GM18505 (cell line): ENCODE measurements around the gene FOSL2.

Experiments used
- ATAC-seq: cut with Tn5 transposase; IDR thresholded peaks from one replicate; pipeline ENCODE4 v1.9.1; 2021; ENCODE audit not compliant: unreplicated experiment
- POLR2A ChIP-seq: IDR thresholded peaks from 4 replicates; pipeline ENCODE4 v1.6.1; 2011; ENCODE audit warnings: borderline replicate concordance; ENCODE audit not compliant: insufficient read depth, insufficient read length; ENCODE audit errors: extremely low read depth

FOSL2 gene

DNA sequence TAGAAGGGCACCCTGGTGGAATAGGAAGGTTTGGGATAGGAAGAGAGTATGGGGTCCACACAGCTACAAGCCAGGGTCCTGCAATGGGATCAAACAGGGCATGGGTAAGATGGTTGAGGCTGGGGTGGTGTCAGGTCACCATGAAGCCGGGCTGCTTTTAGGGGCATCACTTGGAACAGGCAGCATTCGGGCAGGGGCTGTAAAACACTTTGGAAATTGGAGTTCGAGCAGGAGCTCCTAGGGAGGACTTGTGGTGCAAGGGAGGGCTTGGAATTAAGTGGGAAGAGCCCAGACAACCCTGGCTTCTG lies 56.1 kb downstream of the FOSL2 start:
- no peak for TF ChIP-seq POLR2A
- no peak for ATAC-seq

DNA sequence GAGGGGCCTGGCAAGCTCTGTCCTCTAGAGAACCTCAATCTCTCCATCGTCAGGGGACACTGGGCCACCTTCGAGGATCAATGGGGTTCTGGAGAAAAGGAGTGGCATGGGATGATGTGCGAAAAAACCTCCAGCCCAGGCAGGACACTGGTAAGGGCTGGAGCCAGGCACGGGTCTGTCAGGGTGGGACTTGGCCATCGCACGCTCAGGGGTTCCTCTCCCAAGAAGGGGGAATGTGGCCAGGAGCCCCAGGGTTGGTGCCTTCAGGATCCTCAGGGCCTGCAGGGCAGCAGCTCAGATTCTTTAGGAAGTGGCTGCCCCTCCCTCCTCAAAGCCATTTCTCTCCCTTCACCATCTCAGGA lies 56.4 kb downstream of the FOSL2 start:
- no peak for TF ChIP-seq POLR2A
- ATAC-seq = no peak

DNA sequence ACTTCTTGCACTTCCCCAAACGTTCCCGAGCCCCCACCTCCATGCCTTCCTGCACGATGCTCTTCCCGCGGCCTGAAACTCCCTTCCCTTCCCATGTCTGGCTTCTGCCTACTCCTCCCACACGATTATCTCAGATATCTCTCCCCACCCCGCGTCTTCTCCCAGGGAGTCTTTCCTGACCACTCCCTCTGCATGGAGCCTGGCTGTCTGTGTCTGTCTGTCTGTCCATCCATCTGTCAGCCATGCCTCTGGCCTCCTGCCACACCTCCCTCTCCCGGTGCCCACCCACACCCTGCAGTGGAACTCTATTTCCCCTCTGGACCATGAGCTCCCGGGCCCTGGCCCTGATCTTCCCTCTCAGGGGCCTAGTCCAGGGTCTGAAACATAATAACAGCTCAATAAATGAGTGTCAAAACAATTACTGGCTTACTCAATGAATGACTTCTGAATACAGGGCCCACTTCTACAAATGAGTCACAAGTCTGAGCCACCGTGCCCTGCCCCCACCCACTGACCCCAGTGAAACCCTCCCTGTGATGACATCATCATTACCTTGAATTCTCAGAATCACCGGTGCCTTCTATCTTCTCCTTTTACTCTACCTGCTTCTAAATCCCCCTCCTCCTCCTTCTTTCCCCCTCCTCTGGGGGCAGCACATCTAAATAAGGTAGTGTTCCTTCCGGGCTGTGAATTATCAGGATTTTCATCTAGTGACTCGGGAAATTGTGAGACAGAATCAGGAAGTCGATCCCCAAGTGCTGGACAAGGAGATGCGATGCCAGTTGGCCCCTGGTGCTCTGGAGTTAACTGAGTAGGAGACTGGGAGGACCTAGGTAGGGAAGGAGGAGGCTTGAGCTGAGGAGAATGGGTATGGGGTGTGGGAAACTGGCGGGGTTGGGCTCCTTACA lies 57.1 kb downstream of the FOSL2 start:
- TF ChIP-seq POLR2A = no peak
- no peak for ATAC-seq

DNA sequence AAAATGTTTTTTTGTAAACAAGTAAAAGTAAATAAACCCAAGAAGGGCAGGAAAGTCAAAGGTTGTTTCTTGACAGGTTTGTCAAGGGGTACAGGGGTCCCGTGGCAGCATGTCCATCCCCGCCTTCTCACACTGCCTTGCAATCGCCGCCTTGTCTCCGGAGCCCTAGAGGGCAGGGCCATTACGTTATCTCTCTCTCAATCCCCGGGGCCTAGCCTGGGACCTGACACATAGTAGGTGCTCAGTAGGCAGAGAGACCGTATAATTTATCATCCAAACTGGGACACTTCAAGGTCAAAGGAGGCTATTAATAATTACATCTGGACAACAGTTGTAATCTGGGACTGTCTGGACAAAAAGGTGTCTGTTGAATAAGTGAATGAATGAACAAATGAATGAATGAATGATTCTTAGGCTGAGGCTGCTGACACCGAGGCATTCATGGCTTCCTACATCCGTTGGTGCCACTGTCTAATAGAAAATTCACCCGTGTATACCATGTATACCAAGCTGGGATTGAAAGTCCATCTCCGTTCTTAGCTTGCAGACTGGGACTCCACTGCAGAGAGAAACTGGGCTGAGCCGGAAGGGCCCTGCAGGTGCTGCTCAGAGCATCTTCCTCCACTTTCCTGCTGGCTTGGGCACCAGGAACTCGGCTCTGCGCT lies 58.4 kb downstream of the FOSL2 start:
- ATAC-seq = no peak
- no peak for TF ChIP-seq POLR2A

DNA sequence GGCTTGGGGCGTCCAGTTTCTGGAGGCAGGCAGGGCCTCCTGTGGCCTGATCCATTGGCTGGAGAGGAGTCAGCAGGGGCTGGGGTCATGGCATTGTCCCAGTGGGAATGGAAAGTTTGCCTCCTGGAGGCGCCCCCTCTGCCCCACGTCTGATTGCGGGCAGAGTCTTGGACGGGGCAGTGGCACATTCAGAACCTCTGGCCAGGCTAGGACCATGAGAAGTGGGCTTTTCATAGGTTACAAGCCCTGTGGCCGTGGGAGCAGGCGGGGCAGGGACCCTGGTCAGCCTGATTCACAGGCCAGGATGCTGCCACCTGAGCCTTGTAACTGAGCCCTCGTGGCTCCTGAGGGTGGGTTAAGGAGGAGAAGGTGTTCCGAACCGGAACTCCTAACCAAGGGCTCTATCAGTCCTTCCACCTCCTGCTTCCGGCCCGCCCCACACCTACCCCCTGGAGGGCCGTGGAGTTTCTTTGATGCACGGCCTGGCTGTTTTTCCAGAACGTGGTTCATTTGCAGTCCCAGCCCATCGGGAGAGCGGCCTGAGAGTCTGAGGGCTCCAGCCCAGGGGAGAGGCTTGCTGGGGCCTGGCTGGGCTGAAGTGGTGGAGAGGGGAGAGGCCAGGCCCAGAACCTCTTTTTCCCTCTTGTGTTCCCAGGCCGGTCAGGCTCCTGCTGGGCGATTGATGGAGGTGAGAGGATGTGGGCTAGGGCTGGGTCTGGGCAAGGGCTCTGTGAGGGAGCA lies 59.3 kb downstream of the FOSL2 start:
- no peak for TF ChIP-seq POLR2A
- ATAC-seq = no peak

DNA sequence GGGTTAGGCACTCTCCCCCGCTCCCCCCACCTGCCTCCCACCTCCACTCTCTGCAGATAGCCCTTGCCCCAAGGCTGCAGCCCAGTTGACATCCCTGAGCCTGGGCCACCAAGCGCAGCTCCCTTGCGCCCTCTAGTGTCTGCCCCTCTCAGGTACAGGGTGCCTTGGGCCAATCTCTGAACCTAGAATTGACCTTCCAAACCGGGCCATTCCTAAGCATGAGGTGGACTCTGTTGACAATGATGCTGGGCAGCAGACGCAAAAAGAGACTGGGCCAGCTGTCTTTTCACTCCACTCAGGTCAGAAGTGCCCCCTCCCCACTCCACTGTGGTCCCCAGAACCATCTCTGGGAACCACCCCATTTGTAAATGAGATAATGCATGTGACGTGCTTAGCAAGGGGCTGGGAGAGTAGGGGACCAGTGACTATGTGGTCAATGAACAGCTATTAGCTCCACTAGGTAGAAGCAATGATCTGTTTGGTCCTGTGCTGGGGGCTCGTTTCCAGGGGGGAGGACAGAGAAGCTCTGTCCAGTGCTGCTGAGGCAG lies 60.0 kb downstream of the FOSL2 start:
- TF ChIP-seq POLR2A = no peak
- ATAC-seq = no peak

DNA sequence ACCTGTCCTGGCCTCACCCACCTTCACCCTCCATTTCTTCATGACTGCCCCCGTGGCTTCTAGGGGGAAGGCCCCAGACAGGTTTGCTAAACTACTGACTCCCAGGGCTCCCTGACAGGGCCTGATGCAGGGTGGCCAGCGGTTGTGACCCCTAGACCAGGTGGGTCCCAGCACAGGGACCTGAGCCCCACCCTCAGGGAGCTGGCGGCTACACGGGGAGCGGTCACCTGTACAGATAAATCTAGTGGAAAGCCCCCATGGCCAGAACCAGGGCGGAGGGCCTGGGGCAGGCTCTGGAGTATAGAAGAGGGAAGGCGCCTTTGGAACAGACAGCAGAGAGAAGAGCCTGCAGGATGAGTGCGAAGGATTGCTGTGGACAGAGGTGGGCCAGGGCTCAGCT lies 60.7 kb downstream of the FOSL2 start:
- ATAC-seq = no peak
- TF ChIP-seq POLR2A = no peak

DNA sequence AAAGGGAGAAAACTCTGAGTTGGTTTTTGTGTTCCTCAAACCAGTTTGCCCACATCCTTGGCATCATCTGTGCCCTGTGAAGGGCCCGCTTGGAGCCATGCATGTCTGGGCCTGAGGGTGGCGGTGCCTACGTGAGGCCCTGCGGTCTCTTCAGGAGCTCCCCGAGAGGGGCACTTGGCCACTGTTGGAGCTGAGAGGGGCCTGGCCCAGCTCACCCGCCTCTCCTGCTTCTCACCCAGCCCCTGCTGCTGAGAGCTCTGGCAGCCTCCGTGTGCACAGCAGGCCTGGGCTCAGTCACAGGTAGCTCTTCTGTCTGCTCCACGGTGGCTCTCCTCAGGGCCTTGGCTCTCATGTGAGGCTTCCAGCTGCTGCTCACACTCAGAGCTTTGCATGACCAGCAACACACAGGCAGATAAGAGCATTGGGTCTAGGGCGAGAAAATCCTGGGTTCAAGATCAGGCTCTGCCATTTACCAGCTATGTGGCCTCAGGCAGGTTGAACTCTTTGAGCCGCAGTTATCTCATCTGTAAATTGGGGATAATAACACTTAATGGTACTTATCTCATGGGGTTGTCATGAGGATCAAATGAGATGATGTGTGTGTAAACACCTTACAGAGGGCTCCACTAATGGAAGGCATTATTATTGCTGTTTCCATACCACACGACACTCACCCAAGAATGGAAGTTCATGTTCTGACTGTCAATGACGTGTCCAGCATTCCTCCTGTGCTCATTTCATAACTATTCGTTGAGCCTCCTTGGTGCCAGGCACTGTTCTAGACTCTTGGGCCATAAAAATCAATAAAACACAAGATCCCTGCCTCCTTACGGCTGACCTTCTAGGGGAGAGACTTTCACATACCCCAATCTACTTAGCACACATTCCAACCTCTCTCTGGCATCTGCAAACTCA lies 61.6 kb downstream of the FOSL2 start:
- ATAC-seq = no peak
- no peak for TF ChIP-seq POLR2A

DNA sequence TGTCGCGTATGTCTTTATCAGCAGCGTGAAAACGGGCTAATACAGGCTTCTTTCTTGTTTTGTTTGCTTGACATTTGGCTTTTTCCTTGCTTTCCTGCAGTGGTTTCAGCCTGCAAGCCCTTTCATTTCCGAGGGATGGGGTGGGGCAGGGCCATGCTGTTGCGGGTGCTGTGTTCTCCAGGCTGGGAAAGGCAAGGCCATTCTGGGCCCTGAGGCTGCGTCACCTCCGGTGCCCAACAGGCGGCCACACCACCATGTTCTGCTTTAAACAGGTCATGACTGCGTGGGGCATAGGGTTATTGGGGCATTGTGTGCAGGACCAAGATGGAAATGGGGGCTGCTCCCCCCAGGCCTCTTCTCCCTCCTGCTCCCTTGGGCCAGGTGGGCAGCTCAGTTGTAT lies 64.6 kb downstream of the FOSL2 start:
- no peak for TF ChIP-seq POLR2A
- no peak for ATAC-seq

DNA sequence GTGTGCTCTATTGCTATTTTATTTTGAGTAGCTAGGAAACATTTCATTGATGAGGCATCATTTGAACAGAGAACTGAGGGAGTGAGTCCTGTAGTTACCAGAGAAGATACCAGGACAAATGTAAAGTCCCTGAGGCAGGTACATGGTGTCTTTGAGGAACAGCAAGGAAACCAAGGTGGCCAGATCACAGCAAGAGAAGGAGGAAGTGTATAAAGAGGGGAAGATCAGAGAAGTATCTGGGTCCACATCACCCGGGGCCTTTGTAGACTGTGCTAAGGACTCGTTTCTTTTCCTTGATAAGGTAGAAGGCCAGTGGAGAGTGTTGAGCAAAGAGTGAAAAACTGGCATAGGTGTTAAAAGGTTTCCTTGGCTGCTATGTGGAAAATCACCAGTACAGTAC lies 68.4 kb downstream of the FOSL2 start:
- ATAC-seq = no peak

DNA sequence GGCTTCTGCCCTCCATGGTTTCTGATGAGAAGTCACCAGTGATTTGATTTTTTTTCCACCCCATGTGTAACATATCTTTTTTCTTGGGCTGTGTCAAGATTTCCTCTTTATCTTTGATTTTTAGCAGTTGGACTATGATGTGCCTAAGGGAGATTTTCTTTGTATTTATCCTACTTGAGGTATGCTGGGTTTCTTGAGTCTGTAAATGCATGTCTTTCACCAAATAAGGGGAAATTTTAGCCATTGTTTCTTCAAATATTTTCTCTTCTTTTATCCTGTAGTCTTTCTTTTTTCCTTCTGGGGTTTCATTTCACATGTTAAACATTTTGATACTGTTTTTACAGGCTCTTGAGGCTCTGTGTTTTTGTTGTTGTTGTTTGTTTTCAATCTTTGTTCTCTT lies 69.5 kb downstream of the FOSL2 start:
- ATAC-seq = no peak
- no peak for TF ChIP-seq POLR2A

More for the DNA sequence above, 68.4 kb downstream of the FOSL2 start:
- no peak for TF ChIP-seq POLR2A

DNA sequence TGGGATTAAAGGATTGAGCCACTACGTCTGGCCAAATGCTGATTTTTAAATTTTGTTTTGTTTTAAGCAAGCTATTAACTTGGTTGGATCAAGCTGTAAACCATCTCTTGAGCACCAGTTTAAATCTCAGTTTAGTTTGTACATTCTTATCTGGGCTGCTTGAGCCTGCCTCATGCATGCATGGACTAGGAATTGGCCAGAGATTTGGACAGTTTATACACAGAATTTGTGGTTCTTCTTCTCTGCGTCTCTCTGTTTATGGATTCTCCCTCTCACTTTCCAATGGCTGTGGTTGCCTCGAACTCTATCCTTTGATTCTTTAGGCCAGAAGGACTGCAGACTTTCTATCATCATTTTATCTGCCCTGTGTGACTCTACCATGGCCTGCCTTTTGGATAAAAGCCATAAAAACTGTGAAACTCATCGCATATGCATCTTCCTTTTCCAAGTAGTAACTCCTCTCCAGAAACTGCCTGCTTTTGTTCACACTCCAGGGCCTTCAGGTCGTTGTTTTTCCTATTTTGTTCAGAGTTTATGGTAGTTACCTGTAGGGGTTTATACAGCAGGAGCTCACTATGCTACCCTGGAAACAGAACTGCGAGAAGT lies 70.7 kb downstream of the FOSL2 start:
- no peak for ATAC-seq

More for the DNA sequence above, 70.7 kb downstream of the FOSL2 start:
- TF ChIP-seq POLR2A = no peak
